ENCODE measurements around the gene POLR1A.

GRCh38 chr2:86066007-86066578, 39.6 kb downstream of the POLR1A start:
- TF ChIP-seq TAF1 (conservative IDR thresholded peaks at IDR 0.05), result no peak
- no peak for TF ChIP-seq SP1 (IDR thresholded peaks at IDR 0.05)
- no peak for TF ChIP-seq EGR1 (IDR thresholded peaks at IDR 0.05; ENCODE audit: low read depth in 2 of 2)
- TF ChIP-seq CTCF (IDR thresholded peaks at IDR 0.05; ENCODE audit: low read depth, low read length, missing input control), result no peak
- TF ChIP-seq MAX (IDR thresholded peaks at IDR 0.05), result no peak
- no peak for TF ChIP-seq YY1 (IDR thresholded peaks at IDR 0.05)
- TF ChIP-seq RAD21 (IDR thresholded peaks at IDR 0.05), result no peak
- TF ChIP-seq NR2F2 (IDR thresholded peaks at IDR 0.05), result no peak
- no peak for TF ChIP-seq ATF3 (IDR thresholded peaks at IDR 0.05)
- no peak for TF ChIP-seq REST (IDR thresholded peaks at IDR 0.05)
- no peak for TF ChIP-seq JUND (IDR thresholded peaks at IDR 0.05)
- TF ChIP-seq FOXA2 (IDR thresholded peaks at IDR 0.05), result no peak
- no peak for TF ChIP-seq ZBTB33 (IDR thresholded peaks at IDR 0.05)
- no peak for TF ChIP-seq GABPA (IDR thresholded peaks at IDR 0.05 in 1 of 2, conservative IDR thresholded peaks at IDR 0.05 in 1 of 2)
